Amniotic stem cell (primary cell): Measurements from ENCODE around the gene ACTN1.
"Not testable (repeated sequence)": the region's sequence is repeated elsewhere in the genome, so short reads cannot be mapped to it uniquely, and the experiment has no call there.

Source experiments
- DNase-seq: peaks from one replicate; lab custom pipeline; 2025; lab: John Stamatoyannopoulos, UW

The ACTN1 gene

GRCh38 chr14:68986926-68987652 is 8.0 kb upstream of the ACTN1 start:
- no peak for DNase-seq

DNA sequence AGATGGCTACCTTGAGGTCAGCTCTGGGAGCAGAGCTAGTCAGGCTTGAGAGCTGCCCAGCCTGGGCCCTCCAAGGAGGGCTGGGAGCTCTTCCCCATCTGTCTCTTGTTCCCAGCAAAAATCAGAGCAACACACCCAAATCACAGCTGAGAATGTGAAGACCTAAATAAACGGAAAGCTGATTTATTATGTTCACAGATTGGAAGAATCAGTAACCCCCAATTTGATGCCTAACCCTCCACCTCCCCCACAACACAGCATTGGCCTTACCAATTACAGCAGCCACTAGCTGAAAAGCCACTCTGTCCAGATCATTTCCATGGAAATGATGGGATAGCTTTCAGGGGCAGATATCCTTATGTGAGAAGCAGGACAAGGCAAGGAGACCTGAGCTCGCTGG is 7.1 kb upstream of the ACTN1 start:
- no peak for DNase-seq

- no peak for DNase-seq
These were observed 5.6 kb upstream of the ACTN1 start for GRCh38 chr14:68984686-68985085.

DNA sequence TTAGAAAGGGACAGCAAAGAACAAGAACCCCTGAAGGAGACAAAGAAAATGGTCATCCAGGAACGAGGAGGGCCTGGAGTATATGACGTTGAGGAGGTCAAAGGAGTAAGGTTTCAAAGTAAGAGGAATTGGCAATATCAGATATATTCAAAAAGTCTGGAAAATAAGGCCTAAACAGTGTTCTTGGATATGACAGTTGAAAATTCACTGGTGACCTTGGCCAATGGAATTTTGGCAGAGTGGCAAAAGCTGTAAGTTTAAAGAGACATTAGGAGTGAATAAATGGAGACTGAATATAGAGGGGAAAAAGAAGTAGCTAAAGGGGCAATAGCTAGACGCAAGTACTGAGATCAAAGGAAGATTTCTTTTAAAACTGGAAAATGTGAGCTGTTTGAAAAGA is 4.1 kb upstream of the ACTN1 start:
- DNase-seq = no peak

DNA sequence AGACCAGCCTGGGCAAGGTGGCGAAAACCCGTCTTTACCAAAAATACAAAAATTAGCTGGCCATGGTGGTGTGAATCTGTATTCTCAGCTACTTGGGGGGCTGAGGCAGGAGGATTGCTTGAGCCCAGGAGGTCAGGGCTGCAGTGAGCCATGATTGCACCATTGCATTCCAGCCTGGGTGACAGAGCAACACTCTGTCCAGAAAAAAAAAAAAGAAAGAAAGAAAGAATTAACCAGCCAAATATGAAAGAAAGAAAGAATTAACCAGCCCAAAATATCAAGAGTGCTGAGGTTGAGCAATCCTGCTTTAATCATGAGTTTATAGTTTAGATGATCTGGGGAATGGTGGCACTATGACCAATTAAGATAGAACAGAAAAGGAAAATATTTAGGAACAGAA is 3.5 kb upstream of the ACTN1 start:
- no peak for DNase-seq

DNA sequence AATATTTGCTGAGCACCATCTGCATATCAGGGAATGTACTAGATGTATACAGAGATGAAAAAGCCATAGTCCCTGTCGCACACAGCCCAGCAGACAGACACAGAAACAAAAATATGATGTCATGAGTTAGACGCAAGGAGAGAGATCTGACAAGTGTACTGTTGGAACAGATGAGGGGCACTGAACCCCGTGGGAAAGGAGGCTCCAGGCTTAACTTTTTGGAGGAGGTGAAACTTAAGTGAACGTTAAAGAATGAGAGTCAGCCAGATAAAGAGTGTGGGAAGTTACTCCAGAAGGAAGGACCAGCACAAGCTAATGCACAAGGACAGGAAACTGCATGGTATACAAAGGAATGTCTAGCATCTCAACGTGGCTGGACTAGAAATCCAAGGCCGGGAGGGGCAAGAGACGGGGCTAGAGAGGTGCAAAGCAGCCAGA is 2.5 kb upstream of the ACTN1 start:
- DNase-seq = peak; percentile 22

DNA sequence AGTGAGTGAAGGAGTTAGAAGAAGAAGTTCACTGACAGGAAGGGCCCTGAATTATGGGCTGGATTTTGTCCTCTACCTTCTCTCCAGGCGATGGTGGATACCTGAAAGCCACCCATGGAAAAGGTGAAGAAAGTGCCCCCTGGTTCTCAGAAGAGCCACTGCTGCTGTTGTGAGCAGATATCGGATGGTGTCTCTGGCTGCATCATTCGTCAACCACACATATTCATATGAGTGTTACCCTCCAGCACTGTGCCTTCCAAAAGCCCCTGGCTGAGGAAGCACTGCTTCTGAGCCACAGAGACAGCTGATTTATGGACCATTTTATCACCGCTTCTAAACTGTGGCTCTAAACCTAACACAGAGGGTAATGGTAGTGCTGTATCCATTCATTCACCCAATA is 2.0 kb upstream of the ACTN1 start:
- DNase-seq = no peak

DNA sequence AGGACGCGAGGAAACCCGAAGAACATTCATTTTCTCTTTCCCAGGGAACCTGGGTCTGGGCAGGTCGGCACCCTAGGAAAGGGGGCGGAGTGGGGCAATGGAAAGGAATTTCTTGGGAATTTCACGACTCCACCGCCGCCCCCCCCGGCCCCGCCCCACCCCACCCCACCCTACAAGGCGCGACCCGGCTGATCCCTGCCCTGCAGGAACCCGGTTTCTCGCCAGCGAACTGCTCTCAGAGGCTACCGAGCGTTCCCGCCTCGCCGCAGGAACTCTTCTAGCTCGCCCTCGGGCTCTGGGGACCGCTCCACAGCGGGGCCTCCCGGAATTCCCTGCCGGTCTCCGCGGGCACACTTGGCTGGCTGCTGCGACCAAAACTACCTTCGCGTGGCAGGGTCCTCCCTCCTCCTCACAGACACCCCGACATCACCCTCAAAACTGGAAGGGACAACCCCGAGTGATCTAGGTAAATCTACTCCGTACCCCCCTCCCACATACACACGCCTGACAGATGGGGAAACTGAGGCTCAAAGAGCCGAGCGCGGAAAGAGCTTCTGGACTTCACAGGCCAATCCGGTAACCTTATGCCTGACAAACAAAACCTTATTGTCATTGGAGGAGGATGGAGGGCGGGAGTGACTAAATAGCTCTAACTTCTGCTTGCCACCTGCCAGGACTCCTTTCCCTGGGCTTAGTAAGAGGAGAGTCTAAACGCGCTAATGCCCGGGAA is 785 bp upstream of the ACTN1 start:
- DNase-seq = no peak

DNA sequence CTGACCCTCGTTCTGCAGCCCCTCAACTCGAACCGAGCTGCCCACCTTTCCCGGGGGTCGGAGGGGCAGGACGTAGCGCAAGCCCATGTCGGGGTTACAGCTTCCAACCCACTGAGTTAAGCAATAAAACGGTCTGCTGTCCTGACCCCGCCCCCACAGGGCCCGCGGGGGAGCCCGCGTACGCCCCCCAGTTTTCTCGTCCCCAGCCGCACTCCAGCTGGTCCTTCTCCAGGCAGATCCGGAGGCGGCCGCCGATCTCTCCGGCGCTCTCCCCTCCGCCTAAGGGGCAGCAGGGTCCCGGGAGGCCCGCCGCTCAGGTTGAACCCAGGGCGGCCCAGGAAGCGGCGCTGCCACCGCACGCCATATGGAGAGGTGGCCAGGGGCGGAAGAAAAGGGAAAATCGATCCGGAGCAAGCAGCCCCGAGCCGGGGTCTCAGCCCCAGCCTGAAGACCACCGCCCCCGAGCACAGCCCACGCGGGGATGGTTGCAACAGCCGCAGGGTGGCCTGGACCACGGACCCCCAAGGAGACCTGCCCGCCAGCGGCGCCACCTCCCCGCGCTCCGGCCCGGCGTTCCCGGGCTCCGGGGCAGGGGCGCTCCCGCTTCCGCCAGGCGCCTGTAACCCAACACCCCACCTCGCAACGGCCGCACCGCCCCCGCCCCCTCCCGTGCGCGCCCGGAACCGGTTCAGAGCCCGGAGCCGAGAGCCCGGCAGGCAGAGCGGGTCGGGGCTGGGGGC is 760 bp downstream of the ACTN1 start:
- peak; percentile 24 for DNase-seq

DNA sequence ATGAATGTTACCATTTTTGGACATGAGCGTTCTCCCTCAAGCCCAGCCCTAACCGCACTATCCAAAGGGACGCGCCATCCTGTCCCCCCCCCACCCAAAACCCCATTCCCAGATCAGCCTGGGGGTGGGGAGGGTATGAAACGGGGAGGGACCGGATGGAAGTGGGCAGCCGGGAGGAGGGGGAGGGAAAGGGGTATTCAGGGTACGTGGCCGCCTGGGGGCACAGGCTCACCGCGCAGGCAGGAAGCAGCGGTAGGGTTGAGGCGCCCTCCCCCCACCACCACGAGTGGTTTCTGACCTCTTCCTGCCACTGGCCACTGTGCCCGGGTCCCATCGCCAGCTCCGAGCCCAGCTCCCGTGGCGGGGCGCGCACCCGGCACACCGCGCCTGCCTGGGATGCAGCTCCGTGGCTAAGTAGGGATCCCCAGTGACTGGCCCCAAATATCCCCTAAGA is 1.4 kb downstream of the ACTN1 start:
- DNase-seq = peak; percentile 98

- peak; percentile 98 for DNase-seq
These were observed 1.9 kb downstream of the ACTN1 start for GRCh38 chr14:68977180-68977717.

GRCh38 chr14:68976160-68977067 is 2.7 kb downstream of the ACTN1 start:
- DNase-seq = no peak

GRCh38 chr14:68975667-68976066 is 3.4 kb downstream of the ACTN1 start:
- peak; percentile 31 for DNase-seq

- DNase-seq = no peak
These were observed 4.2 kb downstream of the ACTN1 start for GRCh38 chr14:68974759-68975347.

DNA sequence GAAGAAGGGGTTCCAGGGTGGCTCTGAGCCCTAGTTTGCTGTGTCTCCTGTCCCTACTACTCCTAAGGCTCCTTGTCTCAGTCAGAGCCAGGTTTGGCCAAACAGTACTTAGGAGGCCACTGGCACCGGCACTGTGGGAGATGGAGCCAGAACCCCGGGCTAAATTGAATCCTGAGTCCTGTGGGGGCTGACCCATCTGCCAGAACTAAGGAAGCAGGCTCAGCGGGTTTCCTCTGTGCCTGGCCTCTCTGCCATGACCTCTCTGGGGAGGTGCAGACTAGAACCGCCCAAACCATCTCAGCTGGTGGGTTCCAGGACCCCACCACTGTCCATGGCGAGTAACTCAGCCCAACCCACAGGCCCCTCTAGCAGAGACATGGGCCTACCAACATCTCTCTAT is 5.5 kb downstream of the ACTN1 start:
- DNase-seq = no peak

DNA sequence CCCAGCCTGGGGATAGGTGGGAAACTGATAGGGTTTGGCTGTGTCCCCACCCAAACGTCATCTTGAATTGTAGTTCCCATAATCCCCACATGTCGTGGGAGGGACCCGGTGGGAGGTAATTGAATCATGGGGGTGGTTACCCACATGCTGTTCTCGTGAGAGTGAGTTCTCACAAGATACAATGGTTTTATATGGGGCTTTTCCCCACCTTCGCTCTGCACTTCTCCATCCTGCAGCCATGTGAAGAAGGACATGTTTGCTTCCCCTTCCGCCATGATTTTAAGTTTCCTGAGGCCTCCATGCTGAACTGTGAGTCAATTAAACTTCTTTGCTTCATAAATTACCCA is 5.9 kb downstream of the ACTN1 start:
- not testable (repeated sequence) for DNase-seq

DNA sequence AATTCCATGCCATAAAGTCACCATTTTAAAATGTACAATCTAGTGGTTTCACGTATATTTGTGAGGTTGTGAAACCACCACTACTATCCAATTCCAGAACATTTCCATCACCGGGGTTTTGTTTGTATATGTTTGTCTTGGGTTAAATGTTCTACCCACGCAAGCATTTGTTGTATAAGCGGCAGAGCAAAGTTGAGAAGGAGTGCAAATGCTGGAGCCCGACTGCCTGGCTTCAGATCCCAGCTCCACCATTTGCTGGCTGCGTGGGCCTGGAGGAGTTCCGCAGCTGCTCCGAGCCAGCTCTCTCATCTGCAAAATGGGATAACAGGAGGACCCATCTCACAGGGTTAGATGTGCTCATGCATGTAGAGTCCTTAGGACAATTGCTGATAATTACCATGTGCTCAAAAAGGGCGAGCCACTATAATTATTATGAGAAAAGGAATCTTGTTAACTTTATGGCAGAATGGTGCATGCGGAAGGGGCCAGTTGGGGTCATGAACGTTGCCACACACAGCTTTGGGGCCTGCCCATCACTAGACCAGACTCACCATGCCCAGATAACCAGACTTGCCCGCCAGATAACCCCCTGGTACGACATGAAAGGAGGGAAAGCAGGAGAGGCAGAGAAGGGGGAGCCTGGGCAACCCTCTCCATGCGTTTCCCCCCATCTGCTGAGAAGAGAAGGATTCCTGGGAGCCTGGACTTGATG is 6.4 kb downstream of the ACTN1 start:
- no peak for DNase-seq

- no peak for DNase-seq
These were observed 7.6 kb downstream of the ACTN1 start for GRCh38 chr14:68971411-68972035.

DNA sequence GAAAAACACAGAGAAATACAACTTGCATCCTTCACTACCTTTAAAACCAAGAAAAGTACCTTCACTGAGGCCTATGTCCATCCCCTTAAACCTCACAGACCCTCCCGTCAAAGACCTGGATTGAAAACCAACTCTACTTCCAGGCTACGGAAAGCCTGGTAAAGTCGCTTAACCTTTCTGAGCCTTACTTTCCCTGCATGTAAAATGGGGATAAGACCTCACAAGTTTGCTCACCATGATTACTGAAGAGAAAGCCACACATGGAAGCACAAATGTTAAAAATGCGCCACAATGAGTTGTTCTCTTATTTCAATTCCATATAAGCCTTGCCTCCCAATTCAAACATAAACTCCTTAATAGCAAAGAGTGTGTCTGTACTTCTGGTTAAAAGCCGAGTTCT is 8.4 kb downstream of the ACTN1 start:
- no peak for DNase-seq

DNA sequence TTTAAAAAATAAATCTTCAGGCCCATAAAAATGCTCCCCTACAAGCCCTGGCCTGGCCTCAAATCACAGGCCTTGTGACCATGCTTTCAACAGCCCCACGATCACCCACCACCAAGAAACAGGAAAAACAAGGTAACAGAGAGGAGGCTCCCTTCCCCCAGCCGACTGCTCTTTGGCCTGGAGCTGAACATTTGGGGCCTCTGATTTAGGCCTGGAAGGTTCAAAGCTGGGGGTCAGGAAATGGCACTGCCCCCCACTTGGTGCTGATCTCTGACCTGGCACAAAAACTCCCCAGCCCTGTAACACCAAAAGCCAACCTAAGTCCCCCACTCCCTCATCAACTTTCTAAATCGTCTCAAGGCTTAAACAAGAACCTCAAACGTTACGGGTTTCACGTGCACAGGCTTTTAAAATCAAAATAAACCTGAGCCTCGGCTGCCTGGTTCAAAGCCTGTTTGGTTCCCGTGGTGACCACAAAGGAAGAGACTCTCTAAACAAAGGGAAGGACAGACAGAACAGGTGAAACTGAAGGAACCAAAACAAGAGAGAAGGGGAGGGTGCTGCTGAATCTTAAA is 9.0 kb downstream of the ACTN1 start:
- no peak for DNase-seq
